Activated T-helper 17 cell treated with anti-CD3 and anti-CD28 coated beads, Interleukin-2, amount 50 U/mL, for 72 hours (primary cell): ENCODE results near the gene CCDC70. TPM values are rescaled to one million over a fixed set of nuclear protein-coding genes. Genes with fewer than 3 reads are reported as not detected.
A peak's percentile ranks its signal among the peaks of the same experiment; 100 is the strongest.

Experiments
- ATAC-seq: fragments of 150-1000 bp; cut with Tn5 transposase; replicated peaks from 2 replicates; pipeline ENCODE4 v1.10.0; 2021; ENCODE audit warnings: mild to moderate bottlenecking, moderate library complexity
- H3K27ac Mint-ChIP-seq: one replicate; pipeline ENCODE4 v1.8.0; 2022; ENCODE audit warnings: mixed read lengths
- H3K27me3 Mint-ChIP-seq: one replicate; pipeline ENCODE4 v1.8.0; 2022; ENCODE audit warnings: mixed read lengths
- H3K36me3 Mint-ChIP-seq: one replicate; pipeline ENCODE4 v1.8.0; 2022; ENCODE audit warnings: low read depth, mild to moderate bottlenecking, mixed read lengths
- H3K4me1 Mint-ChIP-seq: one replicate; pipeline ENCODE4 v1.8.0; 2022; ENCODE audit warnings: mixed read lengths
- H3K4me3 Mint-ChIP-seq: one replicate; pipeline ENCODE4 v1.8.0; 2022; ENCODE audit warnings: mild to moderate bottlenecking, mixed read lengths
- H3K9me3 Mint-ChIP-seq: one replicate; pipeline ENCODE4 v1.8.0; 2022; ENCODE audit warnings: mixed read lengths
- total RNA-seq, 2 donors: library from RNA; stranded (reverse); gene quantifications; one replicate each; pipeline ENCODE4 v1.2.3, GENCODE V29; 2022

CCDC70 gene
- total RNA-seq, 2 donors from 2014 or later = 0.24 to 0.43 TPM

DNA sequence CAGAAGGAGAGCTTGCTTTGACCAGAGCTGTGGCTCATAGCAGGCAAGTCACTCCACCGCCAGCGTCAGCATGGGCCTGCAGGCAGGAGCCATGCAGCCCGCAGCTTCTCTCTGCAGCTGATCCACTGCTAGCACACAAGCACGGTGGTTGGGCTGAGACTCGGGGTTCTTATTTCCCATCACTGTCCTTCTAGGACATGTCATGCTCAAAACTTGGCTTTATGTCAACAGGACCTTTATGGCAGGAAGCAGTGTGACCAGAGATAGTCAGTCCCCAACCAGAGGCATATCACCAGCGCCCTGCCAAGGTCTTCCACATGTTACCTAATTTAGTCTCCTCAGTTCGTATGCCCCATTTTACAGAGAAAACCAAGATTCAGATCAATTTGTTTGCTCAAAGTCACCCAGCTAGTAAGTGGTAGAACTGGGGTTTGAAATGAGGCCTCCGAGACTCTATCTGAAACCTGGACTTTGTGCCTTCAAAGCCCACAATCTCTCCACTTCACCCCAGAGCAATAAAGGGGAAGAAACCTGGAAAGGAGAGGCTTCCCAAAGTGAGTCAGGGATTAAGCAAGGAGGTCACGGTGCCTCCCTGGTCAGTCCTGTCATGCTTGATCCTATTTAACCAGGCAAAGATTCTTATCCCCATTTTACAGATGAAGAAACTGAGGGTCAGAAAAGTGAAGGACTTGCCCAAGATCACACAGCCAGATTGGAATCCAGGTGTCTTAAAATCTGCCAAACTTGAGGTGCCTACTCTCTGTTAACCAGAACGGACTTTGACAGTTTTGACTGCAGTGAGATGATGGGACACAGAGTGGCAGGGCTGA, 21.8 kb upstream of the CCDC70 start:
- Mint-ChIP-seq H3K36me3 (no peaks in the 10 kb centered on the region), H3K27ac (no peak overlapping the region), H3K27me3 (no peaks in the 10 kb centered on the region), H3K4me1 (peaks cover 22% of the 10 kb centered on the region), H3K4me3 (no peak overlapping the region), H3K9me3 (no peaks in the 10 kb centered on the region)
- no peak for ATAC-seq

DNA sequence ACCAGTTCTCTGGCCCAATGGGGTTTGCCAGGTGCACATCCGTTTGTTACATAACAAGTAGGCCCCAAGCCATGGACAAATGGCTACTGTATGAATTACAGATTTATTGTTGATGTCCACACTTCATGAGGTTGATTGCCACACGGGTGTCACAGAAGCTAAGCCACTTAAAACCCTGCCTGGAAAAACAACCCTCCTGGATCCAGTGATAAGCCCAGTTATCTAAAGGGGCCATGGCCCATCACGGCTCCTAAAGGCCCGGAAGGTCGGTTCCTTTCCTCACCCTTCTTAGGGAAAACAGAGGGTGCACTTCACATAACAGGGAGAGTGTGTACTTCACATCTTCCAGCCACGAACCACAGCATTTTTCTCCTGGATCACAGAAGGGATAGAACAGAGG, 20.9 kb upstream of the CCDC70 start:
- no peak overlapping the region for H3K27ac Mint-ChIP-seq
- H3K4me1 Mint-ChIP-seq = peaks cover 26% of the 10 kb centered on the region
- no peaks in the 10 kb centered on the region for H3K9me3 Mint-ChIP-seq
- no peaks in the 10 kb centered on the region for H3K36me3 Mint-ChIP-seq
- ATAC-seq = no peak
- no peaks in the 10 kb centered on the region for H3K27me3 Mint-ChIP-seq
- H3K4me3 Mint-ChIP-seq = no peak overlapping the region

DNA sequence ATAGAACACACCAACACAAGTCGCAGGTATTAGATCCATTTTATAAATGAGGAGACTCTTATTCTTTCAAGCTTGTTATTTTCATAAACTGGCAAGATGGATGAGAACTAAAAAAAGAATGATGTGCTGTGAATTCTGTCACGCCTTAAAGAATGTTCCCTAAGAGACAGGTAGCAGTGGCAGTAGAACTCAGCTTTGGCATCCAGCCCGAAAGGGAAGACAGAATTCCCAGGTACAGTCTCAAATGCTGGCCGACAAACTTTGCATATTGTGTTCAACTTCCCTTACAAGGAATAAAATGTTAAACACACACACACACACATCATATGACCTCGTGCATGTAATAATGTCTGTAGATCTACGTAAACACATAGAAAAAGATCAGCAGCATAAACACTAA, 20.0 kb upstream of the CCDC70 start:
- no peaks in the 10 kb centered on the region for H3K9me3 Mint-ChIP-seq
- no peaks in the 10 kb centered on the region for H3K27me3 Mint-ChIP-seq
- no peaks in the 10 kb centered on the region for H3K36me3 Mint-ChIP-seq
- ATAC-seq = no peak
- no peak overlapping the region for H3K4me3 Mint-ChIP-seq
- no peak overlapping the region for H3K27ac Mint-ChIP-seq
- peaks cover 22% of the 10 kb centered on the region for H3K4me1 Mint-ChIP-seq

DNA sequence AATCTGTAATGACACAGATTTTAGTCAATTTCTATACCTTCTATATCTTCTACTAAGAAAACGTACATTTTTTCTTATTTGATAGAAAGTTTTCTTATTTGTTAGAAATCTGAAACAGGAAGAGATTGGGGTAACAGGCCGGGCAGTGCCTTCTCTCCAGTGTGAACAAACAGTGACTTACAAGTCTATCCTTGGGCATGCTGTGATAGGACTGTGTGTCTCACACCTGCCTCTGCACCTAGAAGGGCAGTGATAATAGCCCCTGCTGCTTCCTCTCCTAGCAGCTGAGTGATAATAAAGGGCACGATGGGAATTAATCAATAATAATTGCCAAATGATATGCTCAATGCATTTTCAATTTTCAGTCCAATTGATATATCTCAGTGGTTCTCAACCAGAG, 18.2 kb upstream of the CCDC70 start:
- Mint-ChIP-seq H3K9me3 (no peaks in the 10 kb centered on the region), H3K4me1 (peaks cover 9% of the 10 kb centered on the region), H3K36me3 (no peaks in the 10 kb centered on the region), H3K4me3 (no peak overlapping the region), H3K27ac (no peak overlapping the region), H3K27me3 (no peaks in the 10 kb centered on the region)
- ATAC-seq = no peak

DNA sequence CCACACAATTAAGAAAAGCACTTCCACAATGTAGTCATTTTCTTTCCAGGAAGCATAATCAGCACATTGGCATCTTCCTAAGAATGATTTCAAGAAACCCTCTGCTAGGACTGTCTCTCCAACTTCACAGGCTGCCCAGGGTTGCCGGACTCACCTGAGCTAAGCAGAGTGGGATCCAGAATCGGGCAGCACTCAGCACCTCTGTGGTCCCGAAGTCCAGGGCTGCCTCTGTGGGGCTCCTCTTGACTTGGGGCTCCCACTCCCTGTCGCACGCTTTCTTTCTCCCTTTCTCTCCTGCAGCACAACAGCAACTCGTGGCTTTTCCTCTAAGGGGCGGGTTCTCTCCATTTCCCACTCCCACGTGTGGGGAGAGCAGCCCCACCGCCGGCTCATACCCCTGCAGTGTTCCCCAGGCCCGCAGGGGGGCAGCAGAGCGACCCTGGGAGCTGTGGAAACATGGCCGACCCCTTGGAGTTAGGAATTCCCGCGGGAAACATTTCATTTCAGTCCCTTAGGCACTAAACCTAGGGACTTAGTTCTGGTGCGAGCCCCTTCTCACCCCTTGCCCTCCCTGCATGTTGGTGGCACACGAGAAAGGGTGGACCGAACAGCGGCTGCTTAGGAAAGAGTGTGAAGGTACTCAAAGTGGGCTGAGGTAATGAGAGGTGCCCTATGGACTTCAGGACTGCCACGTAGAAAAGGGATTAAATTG, 16.8 kb upstream of the CCDC70 start, which contains the start of gene TMEM272:
TMEM272 (minus strand) TSS at position 316 of the 712 bp plus-strand sequence. CDS start 6,647 bp downstream, outside the sequence.
- no peaks in the 10 kb centered on the region for H3K9me3 Mint-ChIP-seq
- peak; percentile 63 for ATAC-seq
- H3K27ac Mint-ChIP-seq = no peak within 1 kb of the TSS
- peak within 1 kb of the TSS; percentile 45 for H3K4me3 Mint-ChIP-seq
- no peaks in the 10 kb centered on the region for H3K36me3 Mint-ChIP-seq
- H3K4me1 Mint-ChIP-seq = peaks cover 14% of the 10 kb centered on the region
- H3K27me3 Mint-ChIP-seq = no peaks in the 10 kb centered on the region

DNA sequence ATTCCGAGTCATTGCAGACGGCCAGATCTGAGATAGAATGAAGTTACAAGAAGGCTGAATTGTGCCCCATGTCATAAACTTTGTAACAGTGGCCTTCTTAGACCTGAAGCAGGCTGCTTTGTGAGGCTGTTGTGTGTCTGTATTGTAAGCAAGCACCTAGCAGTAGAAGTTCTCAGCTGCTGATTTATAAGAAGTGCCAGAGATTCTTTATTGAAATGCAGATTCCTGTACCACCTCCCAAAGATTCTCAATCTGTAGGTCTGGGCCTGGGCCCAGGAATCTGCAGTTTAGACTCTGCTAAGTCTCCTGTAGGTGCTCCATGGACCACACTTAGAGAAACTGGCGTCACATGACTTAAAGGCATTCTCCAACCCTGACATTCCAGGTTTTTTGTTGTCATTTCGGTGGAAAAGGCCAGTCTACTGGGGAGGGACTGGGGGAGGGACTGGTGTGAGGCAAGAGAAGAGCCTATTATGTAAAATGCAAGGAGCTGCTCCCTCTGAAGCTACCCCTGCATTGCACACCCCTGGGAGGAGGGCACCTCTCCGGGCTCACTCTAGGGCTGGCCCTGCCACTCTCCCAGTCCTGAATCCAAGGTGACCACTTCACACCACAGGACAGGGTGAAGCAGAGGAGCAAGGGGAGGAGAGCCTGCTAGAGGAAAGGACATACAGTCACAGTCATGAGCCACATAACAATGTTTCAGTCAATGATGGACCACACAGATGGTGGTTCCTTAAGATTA, 16.0 kb upstream of the CCDC70 start:
- H3K9me3 Mint-ChIP-seq = no peaks in the 10 kb centered on the region
- peak overlapping the region; percentile 45 for H3K4me3 Mint-ChIP-seq
- H3K4me1 Mint-ChIP-seq = peaks cover 14% of the 10 kb centered on the region
- H3K27ac Mint-ChIP-seq = no peak overlapping the region
- ATAC-seq = no peak
- H3K27me3 Mint-ChIP-seq = no peaks in the 10 kb centered on the region
- H3K36me3 Mint-ChIP-seq = no peaks in the 10 kb centered on the region

DNA sequence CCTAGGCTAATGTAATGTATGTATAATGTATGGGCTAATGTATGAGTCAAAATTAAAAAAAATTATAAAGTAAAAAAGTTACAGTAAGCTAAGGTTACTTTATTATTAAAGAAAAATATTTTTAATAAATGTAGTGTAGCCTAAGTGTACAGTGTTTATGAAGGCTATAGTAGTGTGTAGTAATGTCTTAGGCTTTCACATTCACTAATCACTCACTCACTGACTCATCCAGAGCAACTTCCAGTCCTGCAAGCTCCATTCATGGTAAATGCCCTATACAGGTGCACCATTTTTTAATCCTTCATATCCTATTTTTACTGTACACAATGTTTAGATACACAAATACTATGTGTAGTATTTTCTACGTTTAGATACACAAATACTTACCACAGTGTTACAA, 15.0 kb upstream of the CCDC70 start:
- ATAC-seq = peak; percentile 77
- no peaks in the 10 kb centered on the region for H3K9me3 Mint-ChIP-seq
- H3K36me3 Mint-ChIP-seq = no peaks in the 10 kb centered on the region
- H3K27me3 Mint-ChIP-seq = peaks cover 5% of the 10 kb centered on the region
- H3K4me3 Mint-ChIP-seq = no peak overlapping the region
- no peak overlapping the region for H3K27ac Mint-ChIP-seq
- peaks cover 14% of the 10 kb centered on the region for H3K4me1 Mint-ChIP-seq

DNA sequence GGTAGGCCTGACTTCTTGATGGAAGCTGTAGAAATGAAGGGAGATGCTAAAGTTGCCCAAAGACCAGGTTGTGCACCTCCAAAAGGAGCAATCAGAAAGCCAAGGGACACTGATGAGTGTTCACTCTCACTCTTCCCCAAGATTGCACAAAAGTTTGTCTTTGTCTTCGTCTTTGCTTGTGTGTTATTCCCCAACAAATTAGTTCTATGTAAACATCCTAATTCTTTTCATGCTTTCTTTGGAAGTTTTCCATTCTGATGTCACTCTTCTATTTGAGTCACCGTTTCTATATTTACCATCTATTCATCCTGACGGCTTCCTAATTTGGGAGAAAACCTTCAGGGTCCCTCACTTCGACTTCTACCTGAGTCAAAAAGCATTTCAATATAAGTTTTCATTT, 13.1 kb upstream of the CCDC70 start:
- no peaks in the 10 kb centered on the region for H3K9me3 Mint-ChIP-seq
- peaks cover 14% of the 10 kb centered on the region for H3K4me1 Mint-ChIP-seq
- no peak overlapping the region for H3K4me3 Mint-ChIP-seq
- peaks cover 8% of the 10 kb centered on the region for H3K27me3 Mint-ChIP-seq
- ATAC-seq = no peak
- no peak overlapping the region for H3K27ac Mint-ChIP-seq
- no peaks in the 10 kb centered on the region for H3K36me3 Mint-ChIP-seq

DNA sequence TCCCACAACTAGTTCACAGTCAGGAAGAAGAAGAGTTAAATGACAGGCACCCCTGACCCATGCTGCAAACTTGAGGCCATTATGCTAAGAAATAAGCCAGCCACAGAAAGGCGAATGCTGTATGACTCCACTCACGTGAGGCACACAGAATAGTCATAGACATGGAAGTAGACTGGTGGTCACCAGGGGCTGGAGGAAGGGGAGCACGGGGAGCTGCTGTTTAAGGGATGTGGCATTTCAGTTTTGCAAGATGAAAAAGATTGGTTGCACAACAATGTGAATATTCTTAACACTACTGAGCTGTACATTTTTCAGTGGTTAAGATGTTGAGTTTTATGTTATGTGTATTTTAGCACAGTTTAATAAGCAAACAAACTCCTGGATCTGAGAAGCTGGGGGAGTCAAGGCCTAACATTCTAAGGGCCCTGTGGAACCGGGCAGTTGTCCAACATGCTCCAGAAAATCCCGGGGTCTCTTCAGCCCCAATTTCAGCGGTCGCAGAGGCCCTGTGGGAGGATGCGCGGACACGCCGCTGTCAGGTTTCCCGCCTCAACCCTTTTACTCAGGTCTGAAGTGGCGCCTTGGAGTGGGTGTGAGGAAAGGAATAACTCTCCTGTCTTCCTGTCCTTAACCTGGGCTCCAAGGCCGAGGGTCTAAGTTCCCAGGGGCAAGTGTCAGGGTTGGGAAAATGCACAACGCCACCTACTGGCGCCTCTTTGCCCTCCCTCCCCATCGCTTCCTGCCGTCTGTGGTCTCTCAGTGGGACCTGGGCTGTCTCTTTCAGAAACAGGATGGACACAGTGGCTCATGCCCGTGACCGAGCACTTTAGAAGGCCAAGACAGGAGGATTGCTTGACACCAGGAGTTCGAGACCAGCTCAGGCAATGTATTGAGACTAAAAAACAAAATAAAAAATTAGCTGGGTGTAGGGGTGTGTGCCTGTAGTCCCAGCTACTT, 12.3 kb upstream of the CCDC70 start:
- H3K36me3 Mint-ChIP-seq = no peaks in the 10 kb centered on the region
- H3K27ac Mint-ChIP-seq = no peak overlapping the region
- no peaks in the 10 kb centered on the region for H3K9me3 Mint-ChIP-seq
- ATAC-seq = peak; percentile 58
- H3K4me1 Mint-ChIP-seq = peaks cover 14% of the 10 kb centered on the region
- H3K27me3 Mint-ChIP-seq = peaks cover 12% of the 10 kb centered on the region
- no peak overlapping the region for H3K4me3 Mint-ChIP-seq

DNA sequence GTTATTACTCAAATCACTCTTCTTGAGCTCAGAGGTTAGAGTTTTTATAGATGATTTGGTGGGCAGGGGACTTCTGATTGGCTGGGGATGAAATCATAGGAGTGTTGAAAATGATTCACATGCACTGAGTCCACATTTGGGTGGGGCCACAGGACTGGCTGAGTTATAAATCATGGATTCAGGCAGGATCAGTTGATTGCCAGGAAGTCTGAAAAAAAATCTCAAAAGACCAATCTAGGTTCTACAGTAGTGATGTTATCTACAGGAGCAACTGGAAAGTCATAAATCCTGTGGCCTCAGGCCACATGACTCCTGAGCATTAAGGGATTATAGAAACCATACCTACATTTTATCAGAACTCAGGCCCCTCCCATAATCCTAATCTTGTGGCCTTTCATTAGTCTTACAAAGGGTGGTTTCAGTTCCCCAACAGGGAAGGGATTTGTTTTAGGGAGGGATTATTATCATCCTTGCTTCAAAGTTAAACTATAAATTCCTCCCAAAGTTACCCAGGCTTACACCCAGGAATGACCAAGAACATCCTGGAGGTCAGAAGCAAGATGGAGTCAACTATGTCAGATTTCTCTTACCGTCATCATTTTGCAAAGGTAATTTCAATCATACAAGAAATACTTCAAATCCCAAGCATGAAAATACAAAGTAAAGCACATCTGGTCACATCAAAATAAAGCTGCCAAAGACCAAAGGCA, 5.6 kb upstream of the CCDC70 start:
- Mint-ChIP-seq H3K36me3 (no peaks in the 10 kb centered on the region), H3K4me3 (no peak overlapping the region), H3K27me3 (peaks cover 9% of the 10 kb centered on the region), H3K9me3 (no peaks in the 10 kb centered on the region), H3K27ac (no peak overlapping the region), H3K4me1 (peaks cover under 1% of the 10 kb centered on the region)
- ATAC-seq = no peak

DNA sequence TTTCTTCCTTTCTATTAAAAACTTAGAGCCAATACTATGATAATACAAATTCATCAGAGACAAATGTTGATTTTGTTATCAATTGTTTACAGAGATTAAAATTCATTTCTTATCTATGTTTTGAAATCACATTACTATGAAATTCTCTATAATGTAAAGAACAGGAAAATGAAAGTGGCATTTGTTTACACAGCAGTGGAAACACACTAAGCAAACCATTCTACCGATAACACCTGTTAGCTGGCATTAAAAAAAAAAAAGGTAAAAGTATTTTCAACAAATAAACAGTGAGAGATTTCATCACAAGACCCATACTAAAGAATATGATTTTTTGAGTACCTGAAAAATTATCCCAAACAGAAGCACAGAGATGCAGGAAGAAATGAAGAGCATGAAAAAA, 4.8 kb upstream of the CCDC70 start:
- Mint-ChIP-seq H3K27me3 (peaks cover 8% of the 10 kb centered on the region), H3K4me3 (no peak overlapping the region), H3K36me3 (no peaks in the 10 kb centered on the region), H3K4me1 (peaks cover 8% of the 10 kb centered on the region), H3K9me3 (no peaks in the 10 kb centered on the region), H3K27ac (no peak overlapping the region)
- ATAC-seq = no peak

DNA sequence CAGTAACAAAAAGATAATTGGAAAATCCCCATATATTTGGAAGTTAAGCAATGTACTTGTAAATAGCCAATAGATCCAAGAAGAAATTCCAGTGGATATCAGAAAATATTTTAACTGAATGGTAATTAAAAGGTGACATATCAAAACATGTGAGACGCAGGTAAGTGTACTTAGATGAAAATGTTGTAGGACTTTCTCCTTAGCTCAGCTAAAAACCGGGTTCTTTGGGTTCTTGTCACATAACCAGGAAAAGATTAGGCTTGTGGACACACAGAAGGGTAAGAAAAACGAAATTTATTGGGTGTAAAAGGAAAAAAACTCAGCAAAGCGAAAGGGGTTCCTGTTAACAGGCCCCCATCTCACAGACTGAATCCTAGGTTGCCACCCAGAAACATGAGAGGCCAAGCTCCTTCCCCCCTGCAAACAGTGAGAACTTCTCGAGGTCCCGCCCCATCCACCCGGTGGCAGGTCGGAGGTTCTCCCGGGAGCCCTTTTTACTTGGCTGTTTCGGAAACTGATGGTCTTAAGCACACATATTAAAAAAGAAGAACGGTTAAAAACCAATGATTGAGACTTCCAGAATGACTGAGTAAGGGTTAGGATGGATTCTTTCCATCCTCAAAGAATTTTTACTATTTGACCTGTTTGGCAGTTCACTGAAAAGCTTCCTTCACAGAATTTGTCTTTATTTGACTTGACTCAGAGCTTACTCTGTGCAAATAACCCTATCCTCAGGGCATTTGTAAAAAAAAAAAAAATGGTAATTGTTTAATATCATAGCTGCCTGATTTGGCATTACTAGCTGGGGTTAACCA, 3.1 kb upstream of the CCDC70 start:
- no peak for ATAC-seq

DNA sequence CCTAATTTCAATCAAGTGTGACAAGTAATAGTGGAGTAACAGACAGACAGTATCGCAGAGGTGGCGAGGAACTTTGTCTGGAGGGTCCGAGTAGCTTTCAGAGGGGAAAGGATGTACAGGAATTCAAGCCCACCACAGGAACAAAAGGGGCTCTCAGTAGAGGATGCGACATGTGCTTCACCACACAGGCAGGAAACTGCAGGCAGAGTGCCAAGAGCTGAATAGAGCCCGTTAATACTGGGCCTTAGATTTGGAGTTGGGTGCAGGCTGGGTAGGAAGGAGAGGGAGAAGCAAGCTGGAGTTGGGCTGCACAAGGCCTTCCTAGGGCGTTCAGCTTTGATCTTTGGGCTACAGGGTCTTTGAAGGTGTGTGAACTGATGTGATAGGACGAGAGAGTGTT, 1.2 kb downstream of the CCDC70 start:
- H3K4me3 Mint-ChIP-seq = no peak overlapping the region
- H3K4me1 Mint-ChIP-seq = peaks cover 8% of the 10 kb centered on the region
- H3K27ac Mint-ChIP-seq = no peak overlapping the region
- no peaks in the 10 kb centered on the region for H3K36me3 Mint-ChIP-seq
- peaks cover 4% of the 10 kb centered on the region for H3K27me3 Mint-ChIP-seq
- no peak for ATAC-seq
- H3K9me3 Mint-ChIP-seq = no peaks in the 10 kb centered on the region

More for the DNA sequence above, 3.1 kb upstream of the CCDC70 start:
- H3K27ac Mint-ChIP-seq = no peak overlapping the region
- H3K4me3 Mint-ChIP-seq = no peak overlapping the region
- H3K36me3 Mint-ChIP-seq = no peaks in the 10 kb centered on the region
- H3K4me1 Mint-ChIP-seq = peaks cover 8% of the 10 kb centered on the region
- no peaks in the 10 kb centered on the region for H3K9me3 Mint-ChIP-seq
- H3K27me3 Mint-ChIP-seq = peaks cover 5% of the 10 kb centered on the region
